GM12872 (cell line): ENCODE results near the gene CIROP.

Source experiments
- TF ChIP-seq, protein P1 (sequence below): IDR thresholded peaks from 3 replicates; pipeline ENCODE4 v1.5.1; 2011; ENCODE audit warnings: low read depth, mild to moderate bottlenecking, low read length, moderate library complexity; ENCODE audit not compliant: insufficient read depth

CIROP gene

DNA sequence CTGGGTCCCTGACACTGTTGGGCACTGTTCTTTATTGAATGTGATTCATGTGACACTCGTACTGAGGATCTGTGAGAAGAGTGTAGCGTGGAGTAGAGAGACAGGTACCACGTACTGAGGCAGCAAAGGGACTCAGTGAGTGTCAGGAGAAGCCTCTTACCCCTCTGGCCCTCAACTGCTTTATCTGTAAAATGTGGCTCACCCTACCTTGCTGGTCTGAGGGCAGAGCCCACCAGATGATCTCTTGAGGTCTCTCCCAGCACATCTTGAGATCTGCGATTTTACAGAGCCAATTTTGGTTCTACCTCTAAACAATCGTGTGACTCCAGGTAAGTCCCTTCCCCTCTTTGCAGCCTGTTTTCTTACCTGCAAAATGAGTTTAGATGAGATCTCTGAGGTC, 11.1 kb upstream of the CIROP start:
- TF ChIP-seq, protein P1, sequence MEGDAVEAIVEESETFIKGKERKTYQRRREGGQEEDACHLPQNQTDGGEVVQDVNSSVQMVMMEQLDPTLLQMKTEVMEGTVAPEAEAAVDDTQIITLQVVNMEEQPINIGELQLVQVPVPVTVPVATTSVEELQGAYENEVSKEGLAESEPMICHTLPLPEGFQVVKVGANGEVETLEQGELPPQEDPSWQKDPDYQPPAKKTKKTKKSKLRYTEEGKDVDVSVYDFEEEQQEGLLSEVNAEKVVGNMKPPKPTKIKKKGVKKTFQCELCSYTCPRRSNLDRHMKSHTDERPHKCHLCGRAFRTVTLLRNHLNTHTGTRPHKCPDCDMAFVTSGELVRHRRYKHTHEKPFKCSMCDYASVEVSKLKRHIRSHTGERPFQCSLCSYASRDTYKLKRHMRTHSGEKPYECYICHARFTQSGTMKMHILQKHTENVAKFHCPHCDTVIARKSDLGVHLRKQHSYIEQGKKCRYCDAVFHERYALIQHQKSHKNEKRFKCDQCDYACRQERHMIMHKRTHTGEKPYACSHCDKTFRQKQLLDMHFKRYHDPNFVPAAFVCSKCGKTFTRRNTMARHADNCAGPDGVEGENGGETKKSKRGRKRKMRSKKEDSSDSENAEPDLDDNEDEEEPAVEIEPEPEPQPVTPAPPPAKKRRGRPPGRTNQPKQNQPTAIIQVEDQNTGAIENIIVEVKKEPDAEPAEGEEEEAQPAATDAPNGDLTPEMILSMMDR, result no peak

GRCh38 chr14:23115039-23115731, 10.4 kb upstream of the CIROP start:
- TF ChIP-seq, protein P1, result no peak

- TF ChIP-seq, protein P1, result no peak
These were observed 9.9 kb upstream of the CIROP start for GRCh38 chr14:23114669-23115038.

DNA sequence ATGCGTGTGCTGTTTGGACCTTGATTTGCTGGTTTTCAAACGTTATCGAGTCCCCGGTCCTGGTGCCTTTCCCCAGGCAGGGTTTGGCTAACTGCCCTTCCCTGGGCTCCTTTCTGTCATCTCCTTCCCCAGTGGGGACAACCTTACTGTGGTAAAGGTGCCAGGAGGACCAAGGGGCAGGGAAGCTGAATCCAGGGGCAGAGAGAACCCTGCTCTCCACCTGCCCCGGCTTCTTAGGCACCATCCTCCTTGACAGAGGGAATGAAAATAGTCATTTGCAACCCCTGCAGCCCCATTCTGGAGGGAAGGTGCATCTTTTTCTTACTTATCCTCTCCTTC, 9.3 kb upstream of the CIROP start:
- TF ChIP-seq, protein P1, result no peak

DNA sequence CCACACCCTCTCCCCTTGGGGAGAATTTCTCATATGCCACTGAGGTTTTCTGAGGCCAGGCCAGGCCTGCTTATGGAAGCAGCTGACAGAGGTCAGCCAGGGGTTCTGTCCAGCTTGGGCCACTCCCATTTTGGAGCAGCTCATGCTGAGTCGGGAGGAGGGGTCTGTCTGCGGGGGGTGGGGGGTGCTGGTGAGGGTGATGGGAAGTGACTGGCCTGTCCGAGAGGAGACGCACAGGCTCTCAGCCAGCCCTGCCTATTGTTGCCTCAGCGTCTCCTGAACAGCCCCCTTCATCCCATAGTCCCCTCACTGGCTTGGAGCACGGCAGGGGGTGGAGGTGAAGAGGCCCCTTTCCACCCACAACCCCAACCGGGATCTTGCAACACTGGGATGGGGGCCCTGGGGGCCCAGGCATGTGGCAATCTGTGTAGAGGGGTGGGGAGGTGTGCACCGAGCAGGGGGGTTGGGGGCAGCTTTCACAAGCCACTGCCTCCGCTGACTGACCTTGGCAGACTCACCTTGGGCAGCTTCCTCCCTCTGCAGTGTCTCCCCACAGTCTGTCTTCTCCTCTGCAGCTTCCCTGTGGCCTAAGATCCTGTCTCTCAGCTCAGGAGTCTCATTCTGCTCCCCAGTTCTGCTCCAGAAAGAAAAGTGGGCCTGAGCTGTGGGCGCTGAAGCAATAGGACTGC, 8.8 kb upstream of the CIROP start:
- TF ChIP-seq, protein P1, result no peak

DNA sequence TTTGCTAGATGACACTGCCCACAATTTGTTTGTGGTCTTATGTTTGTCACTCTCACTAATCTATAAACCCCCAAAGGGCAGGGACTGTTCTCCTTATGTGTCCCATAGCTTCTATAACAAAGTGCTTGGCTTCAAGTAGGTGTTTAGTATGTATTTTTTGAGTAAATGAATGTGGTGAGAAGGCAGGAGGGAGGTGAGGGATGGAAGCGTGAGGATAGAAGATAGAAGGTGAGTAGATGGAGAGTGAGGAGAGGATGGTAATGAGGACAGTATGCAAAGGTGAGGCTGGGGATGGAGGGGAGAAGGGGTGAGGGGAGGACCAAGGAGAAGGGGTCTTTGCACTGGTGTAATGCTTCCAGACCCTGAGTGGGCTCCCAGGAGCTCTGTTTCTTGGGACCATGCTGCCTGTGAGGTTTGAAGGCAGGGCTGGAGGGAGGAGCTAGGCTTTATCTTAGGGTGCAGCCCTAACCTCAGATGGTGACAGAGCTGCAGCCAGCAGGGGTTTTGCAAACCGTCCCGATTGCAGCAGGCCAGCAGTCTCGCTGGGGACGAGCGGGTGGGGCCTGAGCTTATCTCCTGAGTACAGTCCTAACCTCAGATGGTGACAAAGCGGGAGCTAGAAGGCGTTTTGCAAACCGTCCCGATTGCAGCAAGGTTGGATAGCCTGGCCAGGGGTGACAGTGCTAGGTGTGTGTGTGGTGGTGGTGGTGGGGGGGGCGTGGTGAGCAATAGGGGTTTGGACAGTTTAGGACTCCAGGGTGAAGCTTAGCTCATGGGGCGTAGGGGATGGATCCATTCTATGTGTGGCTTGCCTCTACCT, 7.8 kb upstream of the CIROP start:
- TF ChIP-seq, protein P1, result no peak

DNA sequence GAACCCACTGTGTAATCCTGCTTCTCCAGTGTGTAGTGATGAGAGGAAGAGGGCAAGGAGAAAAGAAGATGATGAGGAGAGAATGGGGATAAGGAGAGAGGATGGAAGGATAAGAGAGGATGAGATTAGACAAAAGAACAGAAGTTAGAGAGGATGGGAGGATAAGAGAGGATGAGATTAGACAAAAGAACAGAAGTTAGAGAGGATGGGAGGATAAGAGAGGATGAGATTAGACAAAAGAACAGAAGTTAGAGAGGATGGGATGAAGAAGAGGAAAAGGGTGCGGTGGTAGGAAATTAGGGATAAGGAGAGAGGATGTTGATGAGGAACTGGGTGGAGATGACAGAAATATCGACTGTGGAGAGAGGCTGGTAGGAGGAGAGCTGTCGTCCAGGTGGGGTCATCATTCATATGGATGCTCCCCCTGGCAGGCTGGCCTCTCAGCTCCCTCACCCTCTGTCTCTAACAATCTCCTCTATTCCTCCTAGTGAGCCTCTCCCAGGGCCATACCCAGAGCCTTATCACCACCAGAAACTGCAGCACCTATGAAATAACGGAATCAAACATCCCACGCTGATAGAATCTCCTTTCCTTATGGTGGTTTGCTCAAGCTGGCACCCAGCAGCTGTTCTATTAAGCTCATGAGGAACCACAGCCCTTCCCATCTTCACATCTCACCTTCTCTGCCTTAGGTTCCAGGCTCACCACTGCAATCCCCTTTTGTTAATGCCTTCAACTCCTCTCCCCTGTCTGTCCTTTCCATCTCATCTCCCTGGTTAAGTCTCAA, 6.0 kb upstream of the CIROP start:
- TF ChIP-seq, protein P1, result no peak
